Calu3 (cell line): Measurements from ENCODE around the gene ZC3H18. TPM values are rescaled to one million over a fixed set of nuclear protein-coding genes. Genes with fewer than 3 reads are reported as not detected.

Source experiments
- BruUV-seq: library from RNA; stranded (reverse); fragments of 400-500 nt; replicated peaks from 2 replicates; lab custom pipeline; 2021; lab: Mats Ljungman, UMichigan
- CTCF ChIA-PET: fragments of 300-600 bp; sonication (Branson Sonifier 250); formaldehyde crosslinking; loops from one replicate; lab custom pipeline; 2022; ENCODE audit warnings: antibody characterized with exemption; lab: Charles Lee
- DNase-seq: peaks from one replicate; pipeline ENCODE4 v3.0.0; 2022
- H3K27ac Mint-ChIP-seq: one replicate; pipeline ENCODE4 v1.8.0; 2022; ENCODE audit warnings: mixed read lengths; ENCODE audit not compliant: unreplicated experiment
- H3K27me3 Mint-ChIP-seq: one replicate; pipeline ENCODE4 v1.8.0; 2022; ENCODE audit warnings: mixed read lengths; ENCODE audit not compliant: unreplicated experiment
- H3K36me3 Mint-ChIP-seq: one replicate; pipeline ENCODE4 v1.8.0; 2022; ENCODE audit warnings: mild to moderate bottlenecking, moderate library complexity, mixed read lengths; ENCODE audit not compliant: insufficient read depth, unreplicated experiment
- H3K4me1 Mint-ChIP-seq: one replicate; pipeline ENCODE4 v1.8.0; 2022; ENCODE audit warnings: mild to moderate bottlenecking, low read depth, mixed read lengths; ENCODE audit not compliant: unreplicated experiment
- H3K4me3 Mint-ChIP-seq: one replicate; pipeline ENCODE4 v1.8.0; 2022; ENCODE audit warnings: mild to moderate bottlenecking, low read depth, moderate library complexity, mixed read lengths; ENCODE audit not compliant: unreplicated experiment
- H3K9me3 Mint-ChIP-seq: one replicate; pipeline ENCODE4 v1.8.0; 2022; ENCODE audit warnings: low read depth, mixed read lengths; ENCODE audit not compliant: unreplicated experiment
- CTCF ChIP-seq: fragments of 200-600 bp; IDR thresholded peaks from one replicate; pipeline ENCODE4 v1.8.0; 2022; ENCODE audit warnings: antibody characterized with exemption; ENCODE audit not compliant: unreplicated experiment
- intact Hi-C: fragments of 100-400 bp; cut with micrococcal nuclease; formaldehyde crosslinking; loops from one replicate; pipeline ENCODE4 v1.10.0; 2022; ENCODE audit not compliant: unreplicated experiment
- total RNA-seq: library from RNA; stranded (reverse); gene quantifications from 2 replicates; pipeline ENCODE4 v1.2.3, GENCODE V29; 2022

ZC3H18 gene
- total RNA-seq, 1 experiment from 2014 or later = 85.7 TPM

- TF ChIP-seq CTCF = no peak
- Mint-ChIP-seq H3K36me3 (peaks cover 92% of the 10 kb centered on the region), H3K27me3 (no peaks in the 10 kb centered on the region), H3K9me3 (no peaks in the 10 kb centered on the region), H3K4me3 (no peak overlapping the region), H3K27ac (no peak overlapping the region), H3K4me1 (no peaks in the 10 kb centered on the region)
- no peak for DNase-seq
- no TSS peak for BruUV-seq
- intact Hi-C loops = no loop called here
- CTCF ChIA-PET = no interaction called here
These were observed 89.0 kb downstream of the ZC3H18 start for GRCh38 chr16:88659160-88659559.

- peaks cover 79% of the 10 kb centered on the region for H3K36me3 Mint-ChIP-seq
- H3K4me3 Mint-ChIP-seq = peak overlapping the region; percentile 100
- TF ChIP-seq CTCF = no peak
- no peak for DNase-seq
- no peaks in the 10 kb centered on the region for H3K4me1 Mint-ChIP-seq
- CTCF ChIA-PET = no interaction called here
- peak overlapping the region; percentile 89 for H3K27ac Mint-ChIP-seq
- H3K27me3 Mint-ChIP-seq = no peaks in the 10 kb centered on the region
- no peaks in the 10 kb centered on the region for H3K9me3 Mint-ChIP-seq
- intact Hi-C loops = no loop called here
- BruUV-seq = no TSS peak
These were observed 91.3 kb downstream of the ZC3H18 start for GRCh38 chr16:88661468-88661867.

GRCh38 chr16:88662222-88662842 is 92.1 kb downstream of the ZC3H18 start:
- Mint-ChIP-seq H3K4me3 (peak overlapping the region; percentile 100), H3K27ac (peak overlapping the region; percentile 97), H3K27me3 (no peaks in the 10 kb centered on the region), H3K4me1 (no peaks in the 10 kb centered on the region), H3K36me3 (peaks cover 75% of the 10 kb centered on the region), H3K9me3 (no peaks in the 10 kb centered on the region)
- no peak for TF ChIP-seq CTCF
- CTCF ChIA-PET = interaction anchor here (0.6 to 1.0 kb wide), 2 partner anchors 10 to 23 kb away, joined by 3 to 4 read pairs; no protein-coding TSS in a partner anchor
- DNase-seq = no peak
- intact Hi-C loops = no loop called here
- BruUV-seq = TSS peak; percentile 53

- intact Hi-C loops = no loop called here
- TF ChIP-seq CTCF = no peak
- Mint-ChIP-seq H3K9me3 (no peaks in the 10 kb centered on the region), H3K4me1 (no peaks in the 10 kb centered on the region), H3K36me3 (peaks cover 68% of the 10 kb centered on the region), H3K4me3 (peak within 1 kb of the TSS; percentile 100), H3K27ac (peak within 1 kb of the TSS; percentile 97), H3K27me3 (no peaks in the 10 kb centered on the region)
- no TSS peak for BruUV-seq
- peak; percentile 99 for DNase-seq
- CTCF ChIA-PET = interaction anchor here (0.6 to 1.0 kb wide), 2 partner anchors 10 to 24 kb away, joined by 3 to 4 read pairs; no protein-coding TSS in a partner anchor
These were observed 92.8 kb downstream of the ZC3H18 start, which contains the start of gene MVD for GRCh38 chr16:88662843-88663606. Gene MVD (minus strand): TSS chr16:88663091. CDS start chr16:88663080, 11 bp downstream.
